WTC11 (cell line): ENCODE data around the gene PRPF6.

ENCODE experiments used
- CTCF ChIP-seq: fragments of 200-600 bp; IDR thresholded peaks from 2 replicates; pipeline ENCODE4 v1.8.0; 2022; ENCODE audit warnings: antibody characterized with exemption
- ESRRA ChIP-seq: sonication (generic); formaldehyde crosslinking; IDR thresholded peaks from 2 replicates; pipeline ENCODE4 v1.8.1; 2022; ENCODE audit warnings: mild to moderate bottlenecking, missing genetic modification reagents, borderline replicate concordance
- NFYB ChIP-seq: sonication (generic); formaldehyde crosslinking; conservative IDR thresholded peaks from 2 replicates; pipeline ENCODE4 v1.8.0; 2022; ENCODE audit warnings: low read depth, missing genetic modification reagents
- SP1 ChIP-seq: sonication (generic); formaldehyde crosslinking; conservative IDR thresholded peaks from 2 replicates; pipeline ENCODE4 v1.8.1; 2022; ENCODE audit warnings: missing genetic modification reagents
- STAT6 ChIP-seq: sonication (generic); formaldehyde crosslinking; conservative IDR thresholded peaks from 2 replicates; pipeline ENCODE4 v1.8.1; 2023; ENCODE audit warnings: mild to moderate bottlenecking, low read depth, missing genetic modification reagents, moderate library complexity
- ZBTB21 ChIP-seq: sonication (generic); formaldehyde crosslinking; IDR thresholded peaks from 2 replicates; pipeline ENCODE4 v1.8.1; 2023; ENCODE audit warnings: mild to moderate bottlenecking, missing genetic modification reagents, borderline replicate concordance
- ZNF232 ChIP-seq: sonication (generic); formaldehyde crosslinking; IDR thresholded peaks from 2 replicates; pipeline ENCODE4 v1.8.0; 2022; ENCODE audit warnings: mild to moderate bottlenecking, missing genetic modification reagents

GRCh38 chr20:63967330-63968135 lies 13.4 kb upstream of the PRPF6 start:
- no peak for TF ChIP-seq SP1 (CRISPR knock-in tag)
- TF ChIP-seq CTCF, result no peak
- TF ChIP-seq ZNF232 (CRISPR knock-in tag), result no peak
- no peak for TF ChIP-seq ZBTB21
- TF ChIP-seq ESRRA (CRISPR knock-in tag), result no peak
- TF ChIP-seq NFYB (CRISPR knock-in tag), result no peak
- TF ChIP-seq STAT6 (CRISPR knock-in tag), result no peak
